Measurements from ENCODE around the gene PPARD. TPM values are rescaled to one million over a fixed set of nuclear protein-coding genes. Genes with fewer than 3 reads are reported as not detected.

PPARD gene
- total and polyA plus RNA-seq, 2 donors from 2014 or later = 13.2 to 24.4 TPM

DNA sequence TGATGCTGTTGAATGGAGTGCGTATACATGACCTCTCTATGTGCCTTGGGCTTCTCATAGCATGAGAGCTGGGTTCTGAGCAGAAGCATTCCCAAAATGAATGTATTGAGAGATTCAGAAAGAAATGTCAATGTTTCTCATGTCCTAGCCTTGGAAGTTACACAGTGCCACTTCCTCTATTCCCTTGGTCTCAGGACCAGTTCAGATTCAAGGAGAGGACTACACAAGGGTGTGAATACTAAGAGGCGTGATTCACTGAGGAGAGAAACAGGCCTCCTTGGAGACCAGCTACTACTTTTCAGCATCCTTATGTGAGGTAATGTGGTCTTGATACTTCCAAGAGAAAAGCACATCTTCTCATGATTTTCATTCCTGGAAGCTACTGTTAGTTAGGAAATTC, 10.4 kb downstream of the PPARD start:
- Histone ChIP-seq H3K4me1 (ENCODE audit: control insufficient read depth in 2 of 3, insufficient read depth in 2 of 3, low read depth in 1 of 3, low read length in 3 of 3) (no peaks in the 10 kb centered on the region), H3K9ac (ENCODE audit: low read length in 3 of 3) (no peak overlapping the region), H3K27me3 (ENCODE audit: control insufficient read depth, insufficient read depth, low read length) (no peaks in the 10 kb centered on the region), H3K27ac (ENCODE audit: low read depth in 2 of 2, low read length in 2 of 2) (no peak overlapping the region), H3K36me3 (ENCODE audit: control insufficient read depth in 2 of 3, insufficient read depth in 3 of 3, low read length in 3 of 3) (peaks cover 0 to 12% (median 5%) of the 10 kb centered on the region in 3 donors), H3K4me3 (ENCODE audit: low read length in 3 of 3) (no peak overlapping the region), H3K9me3 (ENCODE audit: control insufficient read depth in 2 of 3, insufficient read depth in 1 of 3, low read length in 3 of 3) (no peaks in the 10 kb centered on the region)
- FAIRE-seq = no peak
- TF ChIP-seq, protein P1, sequence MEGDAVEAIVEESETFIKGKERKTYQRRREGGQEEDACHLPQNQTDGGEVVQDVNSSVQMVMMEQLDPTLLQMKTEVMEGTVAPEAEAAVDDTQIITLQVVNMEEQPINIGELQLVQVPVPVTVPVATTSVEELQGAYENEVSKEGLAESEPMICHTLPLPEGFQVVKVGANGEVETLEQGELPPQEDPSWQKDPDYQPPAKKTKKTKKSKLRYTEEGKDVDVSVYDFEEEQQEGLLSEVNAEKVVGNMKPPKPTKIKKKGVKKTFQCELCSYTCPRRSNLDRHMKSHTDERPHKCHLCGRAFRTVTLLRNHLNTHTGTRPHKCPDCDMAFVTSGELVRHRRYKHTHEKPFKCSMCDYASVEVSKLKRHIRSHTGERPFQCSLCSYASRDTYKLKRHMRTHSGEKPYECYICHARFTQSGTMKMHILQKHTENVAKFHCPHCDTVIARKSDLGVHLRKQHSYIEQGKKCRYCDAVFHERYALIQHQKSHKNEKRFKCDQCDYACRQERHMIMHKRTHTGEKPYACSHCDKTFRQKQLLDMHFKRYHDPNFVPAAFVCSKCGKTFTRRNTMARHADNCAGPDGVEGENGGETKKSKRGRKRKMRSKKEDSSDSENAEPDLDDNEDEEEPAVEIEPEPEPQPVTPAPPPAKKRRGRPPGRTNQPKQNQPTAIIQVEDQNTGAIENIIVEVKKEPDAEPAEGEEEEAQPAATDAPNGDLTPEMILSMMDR (IDR thresholded peaks at IDR 0.05; ENCODE audit: borderline replicate concordance, extremely low read depth, insufficient read depth) = no peak
- DNase-seq = no peak
- intact Hi-C loops (cut with DNase I) = no loop called here

DNA sequence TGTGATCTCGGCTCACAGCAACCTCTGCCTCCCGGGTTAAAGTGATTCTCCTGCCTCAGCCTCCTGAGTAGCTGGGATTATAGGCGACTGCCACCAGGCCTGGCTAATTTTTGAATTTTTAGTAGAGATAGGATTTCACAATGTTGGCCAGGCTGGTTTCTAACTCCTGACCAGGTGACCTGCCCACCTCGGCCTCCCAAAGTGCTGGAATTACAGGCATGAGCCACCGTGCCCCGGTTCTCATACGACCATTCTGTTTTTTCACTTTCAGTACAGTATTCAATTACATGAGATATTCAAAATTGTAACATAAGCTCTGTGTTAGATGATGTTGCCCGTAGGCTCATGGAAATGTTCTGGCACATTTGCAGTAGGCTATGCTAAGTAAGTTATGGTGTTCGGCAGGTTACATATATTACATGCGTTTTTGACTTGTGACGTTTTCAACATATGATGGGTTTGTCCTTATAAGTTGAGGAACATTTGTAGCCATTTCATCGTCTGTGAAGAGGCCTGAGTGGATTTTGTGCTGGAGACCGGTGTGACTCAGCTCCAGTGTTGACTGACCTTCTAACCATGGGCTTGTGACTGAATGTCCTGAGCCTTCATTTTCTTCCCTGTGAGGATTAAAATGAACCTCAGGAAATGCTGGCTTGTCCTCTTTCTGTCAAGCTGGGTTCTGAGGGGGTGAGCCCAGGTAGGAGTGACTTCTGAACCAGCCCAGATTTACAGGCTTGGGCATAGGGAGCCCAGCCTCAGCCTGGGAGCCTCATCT, 12.2 kb downstream of the PPARD start:
- TF ChIP-seq, protein P1 (IDR thresholded peaks at IDR 0.05; ENCODE audit: borderline replicate concordance, extremely low read depth, insufficient read depth) = no peak

DNA sequence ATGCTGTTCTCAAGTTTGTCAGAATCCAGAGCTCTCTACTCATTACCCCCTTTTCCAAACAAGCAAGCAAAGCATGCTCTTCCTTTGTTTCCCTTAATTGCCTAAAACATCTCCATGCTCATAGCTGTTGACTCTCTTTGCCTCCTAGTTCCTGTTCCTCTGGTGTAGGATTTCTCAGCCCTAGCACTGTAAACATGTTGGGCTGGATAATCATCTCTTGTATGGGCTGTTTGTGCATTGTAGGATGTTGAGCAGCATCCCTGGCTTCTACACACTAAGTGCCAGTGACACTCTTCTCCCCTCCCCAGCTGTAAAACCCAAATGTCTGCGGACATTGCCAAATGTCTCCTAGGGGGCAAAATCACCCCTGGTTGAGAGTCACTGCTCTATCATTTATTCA, 14.0 kb downstream of the PPARD start:
- FAIRE-seq = no peak
- H3K36me3 ChIP-seq (ENCODE audit: control insufficient read depth in 2 of 3, insufficient read depth in 3 of 3, low read length in 3 of 3) = peaks cover 0 to 11% (median 0%) of the 10 kb centered on the region in 3 donors
- no peak for DNase-seq
- H3K27me3 ChIP-seq (ENCODE audit: control insufficient read depth, insufficient read depth, low read length) = no peaks in the 10 kb centered on the region
- H3K9ac ChIP-seq (ENCODE audit: low read length in 3 of 3) = no peak overlapping the region
- no peak overlapping the region for H3K27ac ChIP-seq (ENCODE audit: low read depth in 2 of 2, low read length in 2 of 2)
- TF ChIP-seq, protein P1 (IDR thresholded peaks at IDR 0.05; ENCODE audit: borderline replicate concordance, extremely low read depth, insufficient read depth) = no peak
- H3K4me1 ChIP-seq (ENCODE audit: control insufficient read depth in 2 of 3, insufficient read depth in 2 of 3, low read depth in 1 of 3, low read length in 3 of 3) = peaks cover 0 to 27% (median 16%) of the 10 kb centered on the region in 3 donors
- intact Hi-C loops (cut with DNase I) = no loop called here
- no peak overlapping the region for H3K4me3 ChIP-seq (ENCODE audit: low read length in 3 of 3)
- no peaks in the 10 kb centered on the region for H3K9me3 ChIP-seq (ENCODE audit: control insufficient read depth in 2 of 3, insufficient read depth in 1 of 3, low read length in 3 of 3)

More for the DNA sequence above, 12.2 kb downstream of the PPARD start:
- H3K27me3 ChIP-seq (ENCODE audit: control insufficient read depth, insufficient read depth, low read length) = no peaks in the 10 kb centered on the region
- H3K36me3 ChIP-seq (ENCODE audit: control insufficient read depth in 2 of 3, insufficient read depth in 3 of 3, low read length in 3 of 3) = peaks cover 0 to 12% (median 0%) of the 10 kb centered on the region in 3 donors
- intact Hi-C loops (cut with DNase I) = no loop called here
- no peak for FAIRE-seq
- H3K9ac ChIP-seq (ENCODE audit: low read length in 3 of 3) = no peak overlapping the region
- no peak for DNase-seq
- H3K4me3 ChIP-seq (ENCODE audit: low read length in 3 of 3) = no peak overlapping the region
- no peak overlapping the region for H3K27ac ChIP-seq (ENCODE audit: low read depth in 2 of 2, low read length in 2 of 2)
- H3K4me1 ChIP-seq (ENCODE audit: control insufficient read depth in 2 of 3, insufficient read depth in 2 of 3, low read depth in 1 of 3, low read length in 3 of 3) = peaks cover 0 to 12% (median 4%) of the 10 kb centered on the region in 3 donors
- no peaks in the 10 kb centered on the region for H3K9me3 ChIP-seq (ENCODE audit: control insufficient read depth in 2 of 3, insufficient read depth in 1 of 3, low read length in 3 of 3)
